B cell (primary cell): ENCODE data around the gene NHP2. TPM values are rescaled to one million over a fixed set of nuclear protein-coding genes. Genes with fewer than 3 reads are reported as not detected.
"Not testable (repeated sequence)": the region's sequence is repeated elsewhere in the genome, so short reads cannot be mapped to it uniquely, and the experiment has no call there.

Experiments used
- ATAC-seq: fragments of 200-7000 bp; cut with Tn5 transposase; one replicate; pipeline ENCODE4 v1.10.0; 2021; ENCODE audit warnings: low read depth, mild to moderate bottlenecking, moderate number of reproducible peaks, moderate library complexity
- CTCF ChIA-PET: fragments of 350-600 bp; sonication (Branson Sonifier 250); formaldehyde crosslinking; loops from one replicate; lab custom pipeline; 2021; ENCODE audit warnings: antibody characterized with exemption, inconsistent platforms; lab: Charles Lee
- POLR2A ChIA-PET: fragments of 350-600 bp; sonication (Branson Sonifier 250); formaldehyde crosslinking; loops from one replicate; lab custom pipeline; 2021; ENCODE audit warnings: antibody characterized with exemption; lab: Charles Lee
- DNase-seq: peaks from one replicate; pipeline ENCODE4 v3.0.0; 2013
- H2AFZ ChIP-seq: 2 replicates; pipeline ENCODE4 v1.6.1; 2012; ENCODE audit warnings: mild to moderate bottlenecking, low read depth, low read length; ENCODE audit not compliant: insufficient read depth, poor library complexity, severe bottlenecking
- H3K27ac ChIP-seq, 2 donors: 1 replicate in 1 of 2; 2 replicates in 1 of 2; pipeline ENCODE4 v1.5.1; 2012 to 2013; ENCODE audit warnings: low read length in 2 of 2, mild to moderate bottlenecking in 2 of 2, moderate library complexity in 1 of 2
- H3K27me3 ChIP-seq, 4 experiments: fragments of 200-600 bp in 1 of 4; sonication (generic) in 1 of 4; replicated peaks in 1 of 4; 1 replicate in 2 of 4; 2 replicates in 2 of 4; pipeline versions ENCODE4 v1.6.1 to v1.7.0; 2013 to 2016; ENCODE audit warnings: low read length in 3 of 4, mild to moderate bottlenecking in 2 of 4, mixed read lengths in 1 of 4, moderate library complexity in 1 of 4; ENCODE audit not compliant: insufficient read depth in 4 of 4, control insufficient read depth in 3 of 4; ENCODE audit errors: control extremely low read depth in 1 of 4
- H3K36me3 ChIP-seq, 2 experiments: replicated peaks in 1 of 2; 1 replicate in 1 of 2; 2 replicates in 1 of 2; pipeline versions ENCODE4 v1.6.1 to v1.7.1; 2013; ENCODE audit warnings: low read length in 1 of 2; ENCODE audit not compliant: insufficient read depth in 2 of 2, control insufficient read depth in 1 of 2; ENCODE audit errors: control extremely low read depth in 1 of 2, extremely low read depth in 1 of 2
- H3K4me1 ChIP-seq, 2 donors: fragments of 200-600 bp in 1 of 2; sonication (generic) in 1 of 2; 1 replicate in 1 of 2; 2 replicates in 1 of 2; pipeline versions ENCODE4 v1.5.1 to v1.6.1; 2013 to 2017; ENCODE audit warnings: low read length in 2 of 2; ENCODE audit not compliant: control insufficient read depth in 2 of 2, insufficient read depth in 2 of 2
- H3K4me2 ChIP-seq: replicated peaks from 2 replicates; pipeline ENCODE3; 2012; ENCODE audit warnings: mild to moderate bottlenecking, low read depth, low read length; ENCODE audit not compliant: poor library complexity, severe bottlenecking
- H3K4me3 ChIP-seq, 5 experiments: fragments of 200-600 bp in 1 of 5; sonication (generic) in 1 of 5; 1 replicate in 3 of 5; 2 replicates in 2 of 5; pipeline versions ENCODE4 v1.5.1 to v1.7.0; 2011 to 2016; ENCODE audit warnings: low read length in 4 of 5, mild to moderate bottlenecking in 4 of 5, low read depth in 2 of 5, control low read depth in 1 of 5, moderate library complexity in 1 of 5; ENCODE audit not compliant: insufficient read depth in 1 of 5; ENCODE audit errors: control extremely low read depth in 1 of 5, extremely low read depth in 1 of 5
- H3K79me2 ChIP-seq: fragments of 200-600 bp; sonication (generic); one replicate; pipeline ENCODE4 v1.6.0; 2016; ENCODE audit warnings: low read length; ENCODE audit not compliant: control insufficient read depth, insufficient read depth
- H3K9ac ChIP-seq: fragments of 200-600 bp; sonication (generic); 2 replicates; pipeline ENCODE4 v1.6.1; 2017; ENCODE audit warnings: mild to moderate bottlenecking, low read length, moderate library complexity
- H3K9me3 ChIP-seq, 3 donors: one replicate each; pipeline versions ENCODE4 v1.6.1 to v1.7.1; 2013; ENCODE audit warnings: low read length in 2 of 3; ENCODE audit not compliant: control insufficient read depth in 2 of 3, insufficient read depth in 1 of 3; ENCODE audit errors: control extremely low read depth in 1 of 3
- H4K20me1 ChIP-seq: 2 replicates; pipeline ENCODE4 v1.6.0; 2012; ENCODE audit warnings: mild to moderate bottlenecking, low read length; ENCODE audit not compliant: insufficient read depth, control insufficient read depth, poor library complexity, severe bottlenecking
- H3K27ac Mint-ChIP-seq: one replicate; pipeline ENCODE4 v1.8.0; 2021; ENCODE audit warnings: mixed read lengths
- H3K27me3 Mint-ChIP-seq: one replicate; pipeline ENCODE4 v1.8.0; 2021; ENCODE audit warnings: mixed read lengths
- H3K4me1 Mint-ChIP-seq: one replicate; pipeline ENCODE4 v1.8.0; 2021; ENCODE audit warnings: mixed read lengths
- H3K4me3 Mint-ChIP-seq: one replicate; pipeline ENCODE4 v1.8.0; 2021; ENCODE audit warnings: mixed read lengths
- H3K9me3 Mint-ChIP-seq: one replicate; pipeline ENCODE4 v1.8.0; 2022; ENCODE audit warnings: mixed read lengths; ENCODE audit not compliant: insufficient read depth
- CTCF ChIP-seq: fragments of 200-600 bp; IDR thresholded peaks from one replicate; pipeline ENCODE4 v1.8.0; 2022; ENCODE audit warnings: antibody characterized with exemption, mild to moderate bottlenecking
- EZH2 ChIP-seq: IDR thresholded peaks from 2 replicates; pipeline ENCODE4 v1.6.1; 2012; ENCODE audit warnings: borderline replicate concordance, low read depth, mild to moderate bottlenecking, moderate library complexity, low read length; ENCODE audit not compliant: insufficient read depth, poor library complexity, severe bottlenecking
- WGBS: methylation state at CpG from one replicate; pipeline ENCODE4 v1.1.5; 2013; ENCODE audit warnings: missing lambda C conversion rate; ENCODE audit not compliant: insufficient coverage; 5-methylcytosine and 5-hydroxymethylcytosine counted together
- intact Hi-C: fragments of 100-400 bp; cut with micrococcal nuclease; formaldehyde crosslinking; loops from one replicate; pipeline ENCODE4 v1.10.0; 2022
- polyA plus RNA-seq: library from polyadenylated mRNA; depleted of rRNA; stranded (reverse); fragments of >200 nt; gene quantifications from 2 replicates; pipeline ENCODE4 v1.2.3, GENCODE V29; 2012
- total RNA-seq, 2 donors: library from RNA; stranded (reverse); fragments of 120-200 nt in 1 of 2; gene quantifications; 1 replicate in 1 of 2; 2 replicates in 1 of 2; pipeline versions ENCODE4 v1.2.3 to v1.2.4, GENCODE V29; 2013 to 2022

NHP2 gene
- total and polyA plus RNA-seq, 2 donors (not counting 1 experiment from before 2014, with no cell fraction given) = 66.0 to 99.8 TPM

- intact Hi-C loops = no loop called here
- Histone ChIP-seq H4K20me1 (peaks cover 15% of the 10 kb centered on the region), H3K79me2 (peaks cover 33% of the 10 kb centered on the region), H3K9ac (no peak overlapping the region), H3K9me3 (no peaks in the 10 kb centered on the region), H3K4me3 (no peak overlapping the region), H2AFZ (no peak overlapping the region), H3K4me2 (no peak overlapping the region), H3K27me3 (no peaks in the 10 kb centered on the region), H3K27ac (no peak overlapping the region), H3K4me1 (peaks cover 6 to 16% of the 10 kb centered on the region in 2 donors), H3K36me3 (peaks cover 0 to 3% of the 10 kb centered on the region in 2 experiments)
- Mint-ChIP-seq H3K27me3 (no peaks in the 10 kb centered on the region), H3K4me1 (peaks cover 28% of the 10 kb centered on the region), H3K4me3 (peak overlapping the region; percentile 49), H3K27ac (peak overlapping the region; percentile 37), H3K9me3 (no peaks in the 10 kb centered on the region)
- POLR2A ChIA-PET = interaction anchor here (0.5 to 1.9 kb wide), 7 partner anchors 9 to 44 kb away, joined by 3 to 6 read pairs (median 5); no protein-coding TSS in a partner anchor
- 75% methylated on average over 3 of the region's 9 CpGs for WGBS
- no peak for DNase-seq
- TF ChIP-seq EZH2 (no peak), CTCF (no peak)
- ATAC-seq = no peak
- CTCF ChIA-PET = interaction anchor here (0.7 to 2.3 kb wide), 3 partner anchors 12 to 54 kb away, joined by 3 to 12 read pairs (median 7); no protein-coding TSS in a partner anchor
Observed at GRCh38 chr5:178129296-178129695, 24.4 kb downstream of the NHP2 start.

GRCh38 chr5:178127300-178128009 lies 26.2 kb downstream of the NHP2 start:
- Histone ChIP-seq H3K36me3 (peaks cover 0 to 15% of the 10 kb centered on the region in 2 experiments), H3K79me2 (peaks cover 52% of the 10 kb centered on the region), H4K20me1 (peaks cover 33% of the 10 kb centered on the region), H3K4me1 (peaks cover 6 to 18% of the 10 kb centered on the region in 2 donors)
- H3K9me3 ChIP-seq, CTCF ChIA-PET, H3K9me3 Mint-ChIP-seq, ATAC-seq, H3K27me3 Mint-ChIP-seq, H3K27ac ChIP-seq, H3K27ac Mint-ChIP-seq, H2AFZ ChIP-seq, H3K4me3 ChIP-seq, H3K9ac ChIP-seq, DNase-seq, intact Hi-C loops, H3K4me3 Mint-ChIP-seq, H3K4me2 ChIP-seq, H3K27me3 ChIP-seq: not testable (repeated sequence)
- WGBS = 87% methylated on average over 4 of the region's 14 CpGs
- POLR2A ChIA-PET = interaction anchor here (0.6 kb wide), 1 partner anchor 22 kb away, joined by 4 read pairs; no protein-coding TSS in a partner anchor
- H3K4me1 Mint-ChIP-seq = peaks cover 30% of the 10 kb centered on the region
